ENCODE data around the gene APCDD1. TPM values are rescaled to one million over a fixed set of nuclear protein-coding genes. Genes with fewer than 3 reads are reported as not detected.

The APCDD1 gene
- total and polyA plus RNA-seq, 2 experiments from 2014 or later: 69.6 to 114 TPM

DNA sequence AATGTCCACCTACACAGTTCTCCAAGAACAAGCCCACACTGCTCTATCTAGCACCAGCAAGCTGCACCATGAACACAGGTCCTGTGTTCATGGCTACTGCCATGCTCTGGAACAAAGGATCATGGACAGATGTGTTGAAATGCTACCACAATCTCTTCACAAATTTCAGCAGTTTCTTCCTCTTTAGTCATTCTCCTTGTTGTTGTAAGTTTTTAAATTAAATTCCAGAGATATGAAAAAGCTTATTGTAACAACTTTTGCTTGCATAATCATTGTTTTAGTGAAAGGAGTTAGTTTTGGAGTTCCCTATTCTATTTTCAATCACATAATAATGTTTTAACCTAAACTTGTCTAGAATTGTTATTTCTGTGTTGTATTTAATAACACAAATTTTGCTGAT is 54.2 kb downstream of the APCDD1 start:
- TF ChIP-seq CTCF (IDR thresholded peaks at IDR 0.05; ENCODE audit: poor library complexity) (no peak), EZH2phosphoT487 (IDR thresholded peaks at IDR 0.05; ENCODE audit: low read depth, severe bottlenecking, unreplicated experiment) (no peak), EZH2 (IDR thresholded peaks at IDR 0.05; ENCODE audit: borderline replicate concordance) (no peak)
- DNase-seq (ENCODE audit: low spot score): no peak

GRCh38 chr18:10511236-10511635 is 56.8 kb downstream of the APCDD1 start:
- peaks cover 5% of the 10 kb centered on the region for H3K4me1 ChIP-seq (ENCODE audit: insufficient read depth)
- no peak for TF ChIP-seq CTCF (IDR thresholded peaks at IDR 0.05; ENCODE audit: poor library complexity)
- no peak for TF ChIP-seq EZH2 (IDR thresholded peaks at IDR 0.05; ENCODE audit: borderline replicate concordance)
- TF ChIP-seq EZH2phosphoT487 (IDR thresholded peaks at IDR 0.05; ENCODE audit: low read depth, severe bottlenecking, unreplicated experiment): no peak
- H3K9me3 ChIP-seq (ENCODE audit: low read depth): no peaks in the 10 kb centered on the region
- no peaks in the 10 kb centered on the region for H3K36me3 ChIP-seq (replicated peaks; ENCODE audit: insufficient read depth, low read depth)
- DNase-seq (ENCODE audit: low spot score): no peak
- H3K27ac ChIP-seq: peak overlapping the region; percentile 9
- 69% methylated on average over 2 of the region's 2 CpGs for WGBS (ENCODE audit: low lambda C conversion rate, missing lambda C conversion rate)
- H3K27me3 ChIP-seq: no peaks in the 10 kb centered on the region
- no peaks in the 10 kb centered on the region for H3K79me2 ChIP-seq
- H3K9me2 ChIP-seq (replicated peaks; ENCODE audit: insufficient read depth): no peaks in the 10 kb centered on the region
- no peak overlapping the region for H3K4me3 ChIP-seq
- no peak overlapping the region for H3K4me2 ChIP-seq
- no peak overlapping the region for H2AFZ ChIP-seq
- H4K20me1 ChIP-seq (ENCODE audit: insufficient read depth, poor library complexity, severe bottlenecking): no peaks in the 10 kb centered on the region

More for the DNA sequence above, 54.2 kb downstream of the APCDD1 start:
- Histone ChIP-seq H3K27ac (no peak overlapping the region), H3K9me3 (ENCODE audit: low read depth) (peaks cover 6% of the 10 kb centered on the region), H3K4me3 (no peak overlapping the region), H3K27me3 (no peaks in the 10 kb centered on the region), H3K79me2 (no peaks in the 10 kb centered on the region), H2AFZ (no peak overlapping the region), H4K20me1 (ENCODE audit: insufficient read depth, poor library complexity, severe bottlenecking) (no peaks in the 10 kb centered on the region), H3K4me2 (no peak overlapping the region), H3K4me1 (ENCODE audit: insufficient read depth) (no peaks in the 10 kb centered on the region), H3K9me2 (replicated peaks; ENCODE audit: insufficient read depth) (no peaks in the 10 kb centered on the region), H3K36me3 (replicated peaks; ENCODE audit: insufficient read depth, low read depth) (no peaks in the 10 kb centered on the region)

- Histone ChIP-seq H3K4me2 (no peak overlapping the region), H3K4me1 (ENCODE audit: insufficient read depth) (peaks cover 5% of the 10 kb centered on the region), H3K9me3 (ENCODE audit: low read depth) (no peaks in the 10 kb centered on the region), H3K27me3 (no peaks in the 10 kb centered on the region), H2AFZ (no peak overlapping the region), H4K20me1 (ENCODE audit: insufficient read depth, poor library complexity, severe bottlenecking) (no peaks in the 10 kb centered on the region), H3K27ac (peak overlapping the region; percentile 20), H3K4me3 (no peak overlapping the region), H3K36me3 (replicated peaks; ENCODE audit: insufficient read depth, low read depth) (no peaks in the 10 kb centered on the region), H3K9me2 (replicated peaks; ENCODE audit: insufficient read depth) (no peaks in the 10 kb centered on the region), H3K79me2 (no peaks in the 10 kb centered on the region)
- WGBS (ENCODE audit: low lambda C conversion rate, missing lambda C conversion rate): 73% methylated on average over 3 of the region's 3 CpGs
- no peak for TF ChIP-seq EZH2phosphoT487 (IDR thresholded peaks at IDR 0.05; ENCODE audit: low read depth, severe bottlenecking, unreplicated experiment)
- TF ChIP-seq CTCF (IDR thresholded peaks at IDR 0.05; ENCODE audit: poor library complexity): no peak
- TF ChIP-seq EZH2 (IDR thresholded peaks at IDR 0.05; ENCODE audit: borderline replicate concordance): no peak
- DNase-seq (ENCODE audit: low spot score): no peak
Measured at GRCh38 chr18:10514082-10514481, 59.6 kb downstream of the APCDD1 start.

DNA sequence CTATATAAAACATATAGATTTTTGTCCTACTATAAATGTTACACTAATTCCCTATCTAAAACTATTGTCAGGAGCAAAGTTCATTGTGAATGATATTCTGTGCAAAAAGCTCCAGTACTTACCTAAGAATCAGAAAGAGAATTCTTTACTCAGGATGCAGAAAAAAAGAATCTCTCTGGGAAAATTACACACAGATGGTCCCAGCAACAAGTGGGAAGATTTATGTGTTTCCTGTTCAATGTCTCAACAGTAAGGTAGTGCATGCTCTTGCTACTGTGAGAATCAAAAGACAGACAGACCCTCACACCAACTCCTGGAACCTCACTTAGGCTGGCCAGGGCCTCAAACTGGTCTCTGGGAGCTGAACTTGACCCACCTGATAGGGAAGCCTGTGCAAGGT is 60.2 kb downstream of the APCDD1 start:
- no peaks in the 10 kb centered on the region for H3K27me3 ChIP-seq
- no peaks in the 10 kb centered on the region for H3K9me3 ChIP-seq (ENCODE audit: low read depth)
- DNase-seq (ENCODE audit: low spot score): no peak
- H3K4me2 ChIP-seq: no peak overlapping the region
- H3K27ac ChIP-seq: no peak overlapping the region
- H3K9me2 ChIP-seq (replicated peaks; ENCODE audit: insufficient read depth): no peaks in the 10 kb centered on the region
- no peak for TF ChIP-seq EZH2 (IDR thresholded peaks at IDR 0.05; ENCODE audit: borderline replicate concordance)
- TF ChIP-seq CTCF (IDR thresholded peaks at IDR 0.05; ENCODE audit: poor library complexity): no peak
- TF ChIP-seq EZH2phosphoT487 (IDR thresholded peaks at IDR 0.05; ENCODE audit: low read depth, severe bottlenecking, unreplicated experiment): no peak
- H2AFZ ChIP-seq: no peak overlapping the region
- no peaks in the 10 kb centered on the region for H4K20me1 ChIP-seq (ENCODE audit: insufficient read depth, poor library complexity, severe bottlenecking)
- H3K36me3 ChIP-seq (replicated peaks; ENCODE audit: insufficient read depth, low read depth): no peaks in the 10 kb centered on the region
- no peaks in the 10 kb centered on the region for H3K79me2 ChIP-seq
- H3K4me3 ChIP-seq: no peak overlapping the region
- H3K4me1 ChIP-seq (ENCODE audit: insufficient read depth): peaks cover 6% of the 10 kb centered on the region

Data from hepatocyte (in vitro differentiated cells).